Small intestine (tissue), 7 donors: Measurements from ENCODE around the gene CNBP. TPM values are rescaled to one million over a fixed set of nuclear protein-coding genes. Genes with fewer than 3 reads are reported as not detected.
"Not testable (repeated sequence)": the region's sequence is repeated elsewhere in the genome, so short reads cannot be mapped to it uniquely, and the experiment has no call there.

ENCODE experiments used
- DNase-seq, 2 donors: peaks; one replicate each; pipeline versions ENCODE4 v3.0.0 to v3.0.0-alpha.2; 2013
- FAIRE-seq: peaks from 2 replicates; lab custom pipeline; 2012; peaks lifted over from hg19 to GRCh38; lab: Jason Lieb, UNC
- H3K27ac ChIP-seq, 3 donors: one replicate each; pipeline ENCODE4 v1.5.1; 2013; ENCODE audit warnings: low read length in 2 of 3, mild to moderate bottlenecking in 2 of 3, control low read depth in 1 of 3, inconsistent platforms in 1 of 3, low read depth in 1 of 3, moderate library complexity in 1 of 3
- H3K27me3 ChIP-seq, 3 donors: one replicate each; pipeline ENCODE4 v1.6.1; 2013; ENCODE audit warnings: low read length in 3 of 3, inconsistent platforms in 1 of 3; ENCODE audit not compliant: control insufficient read depth in 3 of 3, insufficient read depth in 3 of 3
- H3K36me3 ChIP-seq, 3 donors: one replicate each; pipeline ENCODE4 v1.6.1; 2013; ENCODE audit warnings: low read length in 3 of 3, inconsistent platforms in 1 of 3, low read depth in 1 of 3, mild to moderate bottlenecking in 1 of 3, moderate library complexity in 1 of 3; ENCODE audit not compliant: control insufficient read depth in 3 of 3, insufficient read depth in 2 of 3
- H3K4me1 ChIP-seq, 3 donors: one replicate each; pipeline ENCODE4 v1.6.1; 2013; ENCODE audit warnings: low read length in 2 of 3, inconsistent platforms in 1 of 3, low read depth in 1 of 3, mild to moderate bottlenecking in 1 of 3, moderate library complexity in 1 of 3; ENCODE audit not compliant: control insufficient read depth in 3 of 3, insufficient read depth in 2 of 3
- H3K4me3 ChIP-seq, 3 donors: one replicate each; pipeline ENCODE4 v1.5.1; 2013; ENCODE audit warnings: low read length in 3 of 3, control low read depth in 1 of 3, inconsistent platforms in 1 of 3, low read depth in 1 of 3, mild to moderate bottlenecking in 1 of 3, moderate library complexity in 1 of 3
- H3K9me3 ChIP-seq, 2 donors: one replicate each; pipeline ENCODE4 v1.6.1; 2013; ENCODE audit warnings: low read depth in 1 of 2, low read length in 1 of 2; ENCODE audit not compliant: control insufficient read depth in 2 of 2, insufficient read depth in 1 of 2
- WGBS, 3 donors: extraction: QIAGEN DNeasy Blood & Tissue Kit; methylation state at CpG; one replicate each; pipeline ENCODE4 v1.1.7; 2013; 5-methylcytosine and 5-hydroxymethylcytosine counted together
- polyA plus RNA-seq, 4 donors: library from polyadenylated mRNA; stranded (reverse) in 3 of 4; unstranded in 1 of 4; fragments of 200-250 nt in 3 of 4; fragments of 120-200 nt in 1 of 4; gene quantifications; one replicate each; pipeline versions ENCODE4 v1.2.1 to v1.2.3, GENCODE V29; 2013
- donor health status: healthy with polysubstance abuse.
- donor health status: control.
- donor health status: control.
- donor health status: Bipolar disorder and iron deficiency.
- donor health status: healthy.

Gene CNBP
- polyA plus RNA-seq, 4 donors, result 256 to 424 (median 325) TPM

GRCh38 chr3:129197321-129197720 lies 13.6 kb upstream of the CNBP start:
- DNase-seq, result no peak
- H3K27me3 ChIP-seq, result no peaks in the 10 kb centered on the region
- no peaks in the 10 kb centered on the region for H3K4me1 ChIP-seq
- no peaks in the 10 kb centered on the region for H3K9me3 ChIP-seq
- no peaks in the 10 kb centered on the region for H3K36me3 ChIP-seq
- H3K4me3 ChIP-seq, result no peak overlapping the region
- no peak overlapping the region for H3K27ac ChIP-seq
- WGBS, 3 donors, result 85 to 91% (median 85%) methylated on average over 1 of the region's 1 CpG
- no peak for FAIRE-seq

- 84 to 90% (median 86%) methylated on average over 3 of the region's 3 CpGs for WGBS, 3 donors
- Histone ChIP-seq H3K27ac (no peak overlapping the region), H3K9me3 (no peaks in the 10 kb centered on the region), H3K4me1 (no peaks in the 10 kb centered on the region), H3K27me3 (no peaks in the 10 kb centered on the region), H3K36me3 (no peaks in the 10 kb centered on the region), H3K4me3 (no peak overlapping the region)
- DNase-seq (no peak), FAIRE-seq (no peak)
Observed at GRCh38 chr3:129196601-129197000, 12.9 kb upstream of the CNBP start.

GRCh38 chr3:129195731-129196256 lies 12.1 kb upstream of the CNBP start:
- Histone ChIP-seq H3K4me3 (no peak overlapping the region), H3K27ac (peak overlapping the region in 1 of 3 donors; percentile 19), H3K4me1 (no peaks in the 10 kb centered on the region), H3K27me3 (no peaks in the 10 kb centered on the region), H3K9me3 (no peaks in the 10 kb centered on the region), H3K36me3 (no peaks in the 10 kb centered on the region)
- peak in 1 of 2 donors; percentile 26 for DNase-seq
- no peak for FAIRE-seq
- WGBS, 3 donors, result 54 to 59% (median 57%) methylated on average over 6 of the region's 6 CpGs

- not testable (repeated sequence) for H3K27ac ChIP-seq, H3K4me3 ChIP-seq, FAIRE-seq, H3K27me3 ChIP-seq, H3K9me3 ChIP-seq, DNase-seq, H3K36me3 ChIP-seq
- H3K4me1 ChIP-seq, result peaks cover 0 to 10% (median 0%) of the 10 kb centered on the region in 3 donors
- 90 to 98% (median 92%) methylated on average over 8 of the region's 8 CpGs for WGBS, 3 donors
Observed at GRCh38 chr3:129189793-129190192, 6.1 kb upstream of the CNBP start.

GRCh38 chr3:129187857-129188256 lies 4.2 kb upstream of the CNBP start:
- Histone ChIP-seq H3K36me3 (peaks cover 0 to 3% (median 0%) of the 10 kb centered on the region in 3 donors), H3K27ac (no peak overlapping the region), H3K4me1 (peaks cover 0 to 16% (median 0%) of the 10 kb centered on the region in 3 donors), H3K27me3 (no peaks in the 10 kb centered on the region), H3K4me3 (no peak overlapping the region), H3K9me3 (no peaks in the 10 kb centered on the region)
- FAIRE-seq, result no peak
- WGBS, 3 donors, result 31 to 77% (median 44%) methylated on average over 1 of the region's 1 CpG
- no peak for DNase-seq

- H3K9me3 ChIP-seq, result no peaks in the 10 kb centered on the region
- FAIRE-seq (peak; percentile 19), DNase-seq (peak; percentile 69 to 93)
- 17 to 65% (median 41%) methylated on average over 3 of the region's 3 CpGs for WGBS, 3 donors
- H3K4me3 ChIP-seq, result no peak overlapping the region
- H3K36me3 ChIP-seq, result peaks cover 0 to 5% (median 0%) of the 10 kb centered on the region in 3 donors
- peaks cover 0 to 16% (median 0%) of the 10 kb centered on the region in 3 donors for H3K4me1 ChIP-seq
- H3K27ac ChIP-seq, result peak overlapping the region in 2 of 3 donors; percentile 14 to 79
- no peaks in the 10 kb centered on the region for H3K27me3 ChIP-seq
Observed at GRCh38 chr3:129185783-129186182, 2.1 kb upstream of the CNBP start.

- Histone ChIP-seq H3K27ac (peak overlapping the region; percentile 14 to 98 (median 51)), H3K4me1 (peaks cover 0 to 20% (median 0%) of the 10 kb centered on the region in 3 donors), H3K4me3 (peak overlapping the region in 2 of 3 donors; percentile 95 to 96)
- DNase-seq, result peak in 1 of 2 donors; percentile 74
- FAIRE-seq, H3K27me3 ChIP-seq, H3K9me3 ChIP-seq, H3K36me3 ChIP-seq: not testable (repeated sequence)
- WGBS, 3 donors, result 67 to 83% (median 72%) methylated on average over 20 of the region's 20 CpGs
Observed at GRCh38 chr3:129184784-129185542, 1.3 kb upstream of the CNBP start.

- Histone ChIP-seq H3K27me3 (no peaks in the 10 kb centered on the region), H3K9me3 (no peaks in the 10 kb centered on the region), H3K4me3 (peak overlapping the region; percentile 95 to 99 (median 96)), H3K36me3 (peaks cover 0 to 5% (median 0%) of the 10 kb centered on the region in 3 donors), H3K27ac (peak overlapping the region; percentile 89 to 100 (median 98)), H3K4me1 (peaks cover 0 to 26% (median 0%) of the 10 kb centered on the region in 3 donors)
- no peak for DNase-seq
- no peak for FAIRE-seq
- 0 to 1% (median 1%) methylated on average over 5 of the region's 5 CpGs for WGBS, 3 donors
Observed at GRCh38 chr3:129184396-129184657, 631 bp upstream of the CNBP start.
